Lung (tissue), 12 donors: ENCODE measurements around the gene COX10. TPM values are rescaled to one million over a fixed set of nuclear protein-coding genes. Genes with fewer than 3 reads are reported as not detected.

Source experiments
- ATAC-seq: fragments of 200-7000 bp; cut with Tn5 transposase; one replicate; pipeline ENCODE4 v1.9.1; 2020; ENCODE audit warnings: moderate number of reproducible peaks; ENCODE audit not compliant: insufficient read depth, low FRiP score
- DNase-seq, 3 donors: peaks; one replicate each; pipeline ENCODE4 v3.0.0-alpha.2; 2013 to 2017
- H3K27ac ChIP-seq, 2 donors: one replicate each; pipeline ENCODE4 v1.5.1; 2013; ENCODE audit warnings: mild to moderate bottlenecking in 2 of 2, moderate library complexity in 2 of 2, control low read depth in 1 of 2, inconsistent platforms in 1 of 2, low read depth in 1 of 2, low read length in 1 of 2
- H3K27me3 ChIP-seq, 3 donors: one replicate each; pipeline ENCODE4 v1.5.1; 2013; ENCODE audit warnings: low read length in 2 of 3; ENCODE audit not compliant: control insufficient read depth in 3 of 3, insufficient read depth in 3 of 3
- H3K36me3 ChIP-seq, 4 donors: one replicate each; pipeline ENCODE4 v1.5.1; 2013; ENCODE audit warnings: low read length in 4 of 4, mild to moderate bottlenecking in 1 of 4, moderate library complexity in 1 of 4; ENCODE audit not compliant: control insufficient read depth in 4 of 4, insufficient read depth in 4 of 4
- H3K4me1 ChIP-seq, 5 donors: one replicate each; pipeline ENCODE4 v1.5.1; 2013; ENCODE audit warnings: low read length in 5 of 5, mild to moderate bottlenecking in 2 of 5, moderate library complexity in 1 of 5; ENCODE audit not compliant: control insufficient read depth in 5 of 5, insufficient read depth in 5 of 5
- H3K4me3 ChIP-seq: one replicate; pipeline ENCODE4 v1.5.1; 2013; ENCODE audit warnings: mild to moderate bottlenecking, control low read depth, moderate library complexity
- H3K9ac ChIP-seq, 2 donors: one replicate each; pipeline ENCODE4 v1.5.1; 2013; ENCODE audit warnings: low read length in 2 of 2, control low read depth in 1 of 2; ENCODE audit not compliant: insufficient read depth in 1 of 2
- H3K9me3 ChIP-seq, 4 donors: one replicate each; pipeline ENCODE4 v1.5.1; 2013; ENCODE audit warnings: low read length in 3 of 4, mild to moderate bottlenecking in 1 of 4, moderate library complexity in 1 of 4; ENCODE audit not compliant: control insufficient read depth in 4 of 4, insufficient read depth in 3 of 4
- WGBS, 2 donors: extraction: QIAGEN DNeasy Blood & Tissue Kit; methylation state at CpG; one replicate each; pipeline ENCODE4 v1.1.7; 2013; 5-methylcytosine and 5-hydroxymethylcytosine counted together
- polyA plus RNA-seq, 2 donors: library from polyadenylated mRNA; stranded (reverse); fragments of 200-250 nt; gene quantifications; one replicate each; pipeline ENCODE4 v1.2.1, GENCODE V29; 2013
- total RNA-seq, 2 donors: library from RNA; depleted of rRNA in 1 of 2; stranded (reverse); fragments of >200 nt in 1 of 2; gene quantifications; one replicate each; pipeline ENCODE4 v1.2.1, GENCODE V29; 2014 to 2021
- TF ChIP-seq, protein P1 (sequence below): IDR thresholded peaks from 2 replicates; pipeline ENCODE4 v1.5.1; 2012; ENCODE audit warnings: mild to moderate bottlenecking; ENCODE audit errors: control extremely low read depth, extremely low read depth
- donor health status: control.
- donor health status: control.
- donor health status: Bipolar disorder and iron deficiency.
- donor health status: healthy.
- donor health status: DM: yes; HTN: yes; CAD: no.

COX10 gene
- total and polyA plus RNA-seq, 4 donors: 6.4 to 17.9 (median 12.4) TPM

DNA sequence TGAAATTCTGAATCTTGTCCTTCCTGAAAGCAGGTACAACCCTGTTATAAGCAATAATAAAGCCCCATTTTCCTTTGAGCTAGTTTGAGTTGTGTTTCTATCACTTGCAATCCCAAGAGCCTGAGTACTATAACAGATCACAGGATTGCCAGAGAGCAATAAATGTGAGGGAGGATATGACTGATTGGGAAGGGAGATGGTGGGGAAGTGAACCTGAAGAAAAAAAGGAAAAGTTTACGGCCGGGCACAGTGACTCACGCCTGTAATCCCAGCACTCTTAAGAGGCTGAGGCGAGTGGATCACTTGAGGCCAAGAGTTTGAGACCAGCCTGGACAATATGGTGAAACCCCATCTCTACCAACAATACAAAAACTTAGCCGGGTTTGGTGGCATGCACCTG is 80.4 kb downstream of the COX10 start:
- Histone ChIP-seq H3K9me3 (no peaks in the 10 kb centered on the region), H3K36me3 (no peaks in the 10 kb centered on the region), H3K27ac (no peak overlapping the region), H3K9ac (no peak overlapping the region), H3K27me3 (no peaks in the 10 kb centered on the region), H3K4me3 (no peak overlapping the region), H3K4me1 (peaks cover 0 to 12% (median 3%) of the 10 kb centered on the region in 5 donors)
- TF ChIP-seq, protein P1, sequence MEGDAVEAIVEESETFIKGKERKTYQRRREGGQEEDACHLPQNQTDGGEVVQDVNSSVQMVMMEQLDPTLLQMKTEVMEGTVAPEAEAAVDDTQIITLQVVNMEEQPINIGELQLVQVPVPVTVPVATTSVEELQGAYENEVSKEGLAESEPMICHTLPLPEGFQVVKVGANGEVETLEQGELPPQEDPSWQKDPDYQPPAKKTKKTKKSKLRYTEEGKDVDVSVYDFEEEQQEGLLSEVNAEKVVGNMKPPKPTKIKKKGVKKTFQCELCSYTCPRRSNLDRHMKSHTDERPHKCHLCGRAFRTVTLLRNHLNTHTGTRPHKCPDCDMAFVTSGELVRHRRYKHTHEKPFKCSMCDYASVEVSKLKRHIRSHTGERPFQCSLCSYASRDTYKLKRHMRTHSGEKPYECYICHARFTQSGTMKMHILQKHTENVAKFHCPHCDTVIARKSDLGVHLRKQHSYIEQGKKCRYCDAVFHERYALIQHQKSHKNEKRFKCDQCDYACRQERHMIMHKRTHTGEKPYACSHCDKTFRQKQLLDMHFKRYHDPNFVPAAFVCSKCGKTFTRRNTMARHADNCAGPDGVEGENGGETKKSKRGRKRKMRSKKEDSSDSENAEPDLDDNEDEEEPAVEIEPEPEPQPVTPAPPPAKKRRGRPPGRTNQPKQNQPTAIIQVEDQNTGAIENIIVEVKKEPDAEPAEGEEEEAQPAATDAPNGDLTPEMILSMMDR: no peak
- ATAC-seq (no peak), DNase-seq (no peak)
- WGBS, 2 donors: 91 to 97% methylated on average over 5 of the region's 5 CpGs

DNA sequence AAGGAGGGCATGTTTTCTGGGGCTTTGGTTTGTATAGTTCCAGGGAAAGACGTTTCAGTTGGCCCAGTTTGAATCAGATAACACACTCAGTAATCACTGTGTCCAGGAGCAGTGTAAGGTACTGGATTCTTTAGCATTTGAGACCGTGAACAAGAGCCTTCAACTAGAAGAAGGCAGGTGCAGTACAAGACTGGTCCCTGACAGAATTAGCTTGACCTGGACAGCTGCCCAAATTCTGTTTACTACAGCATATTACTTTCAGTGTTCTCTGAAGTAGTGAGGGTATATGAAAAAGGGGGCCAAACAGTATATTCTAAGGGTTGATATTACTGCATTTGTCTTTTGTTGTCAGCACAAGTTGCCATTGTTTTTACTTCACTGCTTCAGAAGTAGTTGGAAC is 81.3 kb downstream of the COX10 start:
- Histone ChIP-seq H3K27ac (no peak overlapping the region), H3K9ac (no peak overlapping the region), H3K36me3 (no peaks in the 10 kb centered on the region), H3K4me1 (peaks cover 0 to 12% (median 3%) of the 10 kb centered on the region in 5 donors), H3K4me3 (no peak overlapping the region), H3K27me3 (no peaks in the 10 kb centered on the region), H3K9me3 (no peaks in the 10 kb centered on the region)
- TF ChIP-seq, protein P1: no peak
- DNase-seq (peak in 2 of 3 donors; percentile 37 to 55), ATAC-seq (no peak)
- 62 to 80% methylated on average over 2 of the region's 2 CpGs for WGBS, 2 donors

DNA sequence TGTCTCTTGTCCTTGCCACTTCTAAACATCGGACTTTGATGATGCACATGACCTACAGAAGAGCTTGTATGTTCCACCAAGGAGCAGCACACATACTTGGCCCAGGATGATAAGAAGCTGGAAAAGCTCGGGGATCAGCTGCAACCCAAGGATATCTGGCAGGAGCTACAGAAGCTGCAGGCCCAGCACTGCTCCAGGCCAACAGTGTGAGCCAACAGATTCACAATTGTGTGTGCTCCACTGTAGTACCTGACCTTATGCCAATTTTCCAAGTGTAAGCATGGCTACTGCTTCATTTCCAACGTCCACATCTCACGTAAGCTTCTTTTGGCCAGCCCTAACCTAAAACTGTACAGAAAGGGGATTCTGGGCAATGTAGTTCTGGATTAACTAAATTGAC is 83.4 kb downstream of the COX10 start:
- TF ChIP-seq, protein P1: no peak
- H3K36me3 ChIP-seq: no peaks in the 10 kb centered on the region
- DNase-seq (peak in 2 of 3 donors; percentile 21 to 58), ATAC-seq (no peak)
- peaks cover 0 to 12% (median 3%) of the 10 kb centered on the region in 5 donors for H3K4me1 ChIP-seq
- 68 to 84% methylated on average over 4 of the region's 4 CpGs for WGBS, 2 donors
- no peak overlapping the region for H3K9ac ChIP-seq
- H3K4me3 ChIP-seq: no peak overlapping the region
- H3K27ac ChIP-seq: no peak overlapping the region
- H3K9me3 ChIP-seq: no peaks in the 10 kb centered on the region
- H3K27me3 ChIP-seq: no peaks in the 10 kb centered on the region

DNA sequence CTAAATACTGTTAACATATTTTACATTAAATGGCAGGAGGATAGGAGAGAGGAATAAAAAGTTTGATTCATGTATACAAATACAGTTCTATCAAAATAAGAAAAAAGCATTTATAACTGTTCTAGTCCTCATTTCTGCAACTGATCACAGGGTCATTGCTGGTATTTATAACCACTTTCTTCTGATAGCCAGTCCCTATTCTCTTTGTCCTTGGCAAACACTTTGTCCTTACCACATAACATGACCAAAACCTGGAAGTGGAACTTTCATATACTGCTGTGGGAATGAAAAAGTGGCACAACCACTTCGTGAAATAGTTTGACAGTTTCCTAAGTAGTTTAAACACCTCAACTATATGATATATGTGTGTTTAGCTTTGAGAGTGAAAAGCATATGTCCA is 84.1 kb downstream of the COX10 start:
- no peak for ATAC-seq
- H3K27me3 ChIP-seq: no peaks in the 10 kb centered on the region
- WGBS, 2 donors: 42 to 57% methylated on average over 1 of the region's 1 CpG
- peaks cover 0 to 12% (median 3%) of the 10 kb centered on the region in 5 donors for H3K4me1 ChIP-seq
- no peak overlapping the region for H3K27ac ChIP-seq
- TF ChIP-seq, protein P1: no peak
- DNase-seq: no peak
- no peak overlapping the region for H3K4me3 ChIP-seq
- H3K9me3 ChIP-seq: no peaks in the 10 kb centered on the region
- no peaks in the 10 kb centered on the region for H3K36me3 ChIP-seq
- no peak overlapping the region for H3K9ac ChIP-seq
